HepG2 (cell line): Measurements from ENCODE around the gene CPO.

Experiments used
- FOXO1 ChIP-seq: sonication (generic); formaldehyde crosslinking; IDR thresholded peaks from 2 replicates; pipeline ENCODE4 v1.4.0; 2020; ENCODE audit warnings: missing genetic modification reagents
- RXRB ChIP-seq: IDR thresholded peaks from 2 replicates; pipeline ENCODE4 v1.6.1; 2016; ENCODE audit warnings: borderline replicate concordance, missing genetic modification reagents, missing compliant biosample characterization
- SMC3 ChIP-seq: IDR thresholded peaks from 2 replicates; pipeline ENCODE4 v1.6.1; 2011; ENCODE audit warnings: low read length, improper control_type of control experiment
- ZNF776 ChIP-seq: sonication (generic); formaldehyde crosslinking; IDR thresholded peaks from 2 replicates; pipeline ENCODE4 v1.4.0; 2020; ENCODE audit warnings: mild to moderate bottlenecking, missing genetic modification reagents
- TF ChIP-seq, protein P1 (sequence below): sonication (generic); formaldehyde crosslinking; IDR thresholded peaks from 2 replicates; pipeline ENCODE4 v1.5.0; 2020; ENCODE audit warnings: mild to moderate bottlenecking, missing genetic modification reagents, moderate library complexity

DNA sequence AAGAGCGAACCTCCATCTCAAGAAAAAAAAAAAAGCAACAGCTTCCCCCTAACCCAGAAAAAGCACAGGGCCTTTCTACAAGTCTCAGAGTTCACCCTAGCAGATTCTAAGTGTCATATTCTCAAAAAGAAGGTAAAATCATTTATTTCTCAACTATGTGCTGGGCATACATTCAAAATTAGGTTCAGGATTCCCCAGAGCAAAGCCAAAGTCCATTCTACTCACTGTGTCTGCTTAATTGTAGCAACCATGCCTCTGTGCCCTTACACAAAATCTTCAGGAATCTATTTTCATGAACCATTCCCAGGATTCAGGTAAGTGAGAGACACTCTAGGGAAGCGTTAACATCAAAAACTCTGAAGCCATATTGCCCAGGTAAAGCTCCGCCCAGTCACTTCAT, 40.0 kb downstream of the CPO start:
- TF ChIP-seq ZNF776 (CRISPR knock-in tag), result no peak
- TF ChIP-seq, protein P1, sequence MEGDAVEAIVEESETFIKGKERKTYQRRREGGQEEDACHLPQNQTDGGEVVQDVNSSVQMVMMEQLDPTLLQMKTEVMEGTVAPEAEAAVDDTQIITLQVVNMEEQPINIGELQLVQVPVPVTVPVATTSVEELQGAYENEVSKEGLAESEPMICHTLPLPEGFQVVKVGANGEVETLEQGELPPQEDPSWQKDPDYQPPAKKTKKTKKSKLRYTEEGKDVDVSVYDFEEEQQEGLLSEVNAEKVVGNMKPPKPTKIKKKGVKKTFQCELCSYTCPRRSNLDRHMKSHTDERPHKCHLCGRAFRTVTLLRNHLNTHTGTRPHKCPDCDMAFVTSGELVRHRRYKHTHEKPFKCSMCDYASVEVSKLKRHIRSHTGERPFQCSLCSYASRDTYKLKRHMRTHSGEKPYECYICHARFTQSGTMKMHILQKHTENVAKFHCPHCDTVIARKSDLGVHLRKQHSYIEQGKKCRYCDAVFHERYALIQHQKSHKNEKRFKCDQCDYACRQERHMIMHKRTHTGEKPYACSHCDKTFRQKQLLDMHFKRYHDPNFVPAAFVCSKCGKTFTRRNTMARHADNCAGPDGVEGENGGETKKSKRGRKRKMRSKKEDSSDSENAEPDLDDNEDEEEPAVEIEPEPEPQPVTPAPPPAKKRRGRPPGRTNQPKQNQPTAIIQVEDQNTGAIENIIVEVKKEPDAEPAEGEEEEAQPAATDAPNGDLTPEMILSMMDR (CRISPR knock-in tag), result no peak
- TF ChIP-seq FOXO1 (CRISPR knock-in tag), result no peak
- TF ChIP-seq SMC3, result no peak
- no peak for TF ChIP-seq RXRB (CRISPR knock-in tag)
